Measurements from ENCODE around the gene TPRX2.

TPRX2 gene

DNA sequence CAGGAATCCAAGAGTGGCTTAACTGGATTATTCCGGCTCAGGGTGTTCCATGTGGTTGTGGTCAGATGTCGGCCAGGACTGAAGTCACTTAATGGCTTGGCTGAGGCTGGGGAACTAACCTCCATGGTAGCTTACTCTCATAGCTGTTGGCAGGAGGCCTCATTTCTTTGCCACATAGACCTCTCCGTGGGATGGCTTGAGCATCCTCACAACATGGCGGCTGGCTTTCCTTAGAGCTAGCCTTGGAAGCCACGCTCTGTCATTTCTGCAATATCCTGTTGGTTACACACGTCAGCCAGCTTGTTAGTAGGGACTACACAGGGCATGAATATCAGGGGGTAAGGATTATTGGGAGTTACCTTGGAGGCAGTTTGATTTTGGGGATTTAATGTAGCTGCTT lies 32.2 kb upstream of the TPRX2 start:
- Histone ChIP-seq H3K27ac (replicated peaks) (no peak overlapping the region), H3K27me3 (ENCODE audit: insufficient read depth, poor library complexity, severe bottlenecking) (no peaks in the 10 kb centered on the region), H3K4me3 (replicated peaks; ENCODE audit: insufficient read depth, low read length) (no peak overlapping the region)
- DNase-seq (ENCODE audit: low read depth in 1 of 2, low spot score in 1 of 2): no peak
- TF ChIP-seq POLR2AphosphoS5 (IDR thresholded peaks at IDR 0.05; ENCODE audit: low read depth): no peak
- no peak for TF ChIP-seq GABPA (IDR thresholded peaks at IDR 0.05; ENCODE audit: low read depth)
- TF ChIP-seq, protein P1, sequence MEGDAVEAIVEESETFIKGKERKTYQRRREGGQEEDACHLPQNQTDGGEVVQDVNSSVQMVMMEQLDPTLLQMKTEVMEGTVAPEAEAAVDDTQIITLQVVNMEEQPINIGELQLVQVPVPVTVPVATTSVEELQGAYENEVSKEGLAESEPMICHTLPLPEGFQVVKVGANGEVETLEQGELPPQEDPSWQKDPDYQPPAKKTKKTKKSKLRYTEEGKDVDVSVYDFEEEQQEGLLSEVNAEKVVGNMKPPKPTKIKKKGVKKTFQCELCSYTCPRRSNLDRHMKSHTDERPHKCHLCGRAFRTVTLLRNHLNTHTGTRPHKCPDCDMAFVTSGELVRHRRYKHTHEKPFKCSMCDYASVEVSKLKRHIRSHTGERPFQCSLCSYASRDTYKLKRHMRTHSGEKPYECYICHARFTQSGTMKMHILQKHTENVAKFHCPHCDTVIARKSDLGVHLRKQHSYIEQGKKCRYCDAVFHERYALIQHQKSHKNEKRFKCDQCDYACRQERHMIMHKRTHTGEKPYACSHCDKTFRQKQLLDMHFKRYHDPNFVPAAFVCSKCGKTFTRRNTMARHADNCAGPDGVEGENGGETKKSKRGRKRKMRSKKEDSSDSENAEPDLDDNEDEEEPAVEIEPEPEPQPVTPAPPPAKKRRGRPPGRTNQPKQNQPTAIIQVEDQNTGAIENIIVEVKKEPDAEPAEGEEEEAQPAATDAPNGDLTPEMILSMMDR (IDR thresholded peaks at IDR 0.05; ENCODE audit: insufficient read depth, low read length): no peak
- TF ChIP-seq, protein P2, sequence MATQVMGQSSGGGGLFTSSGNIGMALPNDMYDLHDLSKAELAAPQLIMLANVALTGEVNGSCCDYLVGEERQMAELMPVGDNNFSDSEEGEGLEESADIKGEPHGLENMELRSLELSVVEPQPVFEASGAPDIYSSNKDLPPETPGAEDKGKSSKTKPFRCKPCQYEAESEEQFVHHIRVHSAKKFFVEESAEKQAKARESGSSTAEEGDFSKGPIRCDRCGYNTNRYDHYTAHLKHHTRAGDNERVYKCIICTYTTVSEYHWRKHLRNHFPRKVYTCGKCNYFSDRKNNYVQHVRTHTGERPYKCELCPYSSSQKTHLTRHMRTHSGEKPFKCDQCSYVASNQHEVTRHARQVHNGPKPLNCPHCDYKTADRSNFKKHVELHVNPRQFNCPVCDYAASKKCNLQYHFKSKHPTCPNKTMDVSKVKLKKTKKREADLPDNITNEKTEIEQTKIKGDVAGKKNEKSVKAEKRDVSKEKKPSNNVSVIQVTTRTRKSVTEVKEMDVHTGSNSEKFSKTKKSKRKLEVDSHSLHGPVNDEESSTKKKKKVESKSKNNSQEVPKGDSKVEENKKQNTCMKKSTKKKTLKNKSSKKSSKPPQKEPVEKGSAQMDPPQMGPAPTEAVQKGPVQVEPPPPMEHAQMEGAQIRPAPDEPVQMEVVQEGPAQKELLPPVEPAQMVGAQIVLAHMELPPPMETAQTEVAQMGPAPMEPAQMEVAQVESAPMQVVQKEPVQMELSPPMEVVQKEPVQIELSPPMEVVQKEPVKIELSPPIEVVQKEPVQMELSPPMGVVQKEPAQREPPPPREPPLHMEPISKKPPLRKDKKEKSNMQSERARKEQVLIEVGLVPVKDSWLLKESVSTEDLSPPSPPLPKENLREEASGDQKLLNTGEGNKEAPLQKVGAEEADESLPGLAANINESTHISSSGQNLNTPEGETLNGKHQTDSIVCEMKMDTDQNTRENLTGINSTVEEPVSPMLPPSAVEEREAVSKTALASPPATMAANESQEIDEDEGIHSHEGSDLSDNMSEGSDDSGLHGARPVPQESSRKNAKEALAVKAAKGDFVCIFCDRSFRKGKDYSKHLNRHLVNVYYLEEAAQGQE (IDR thresholded peaks at IDR 0.05; ENCODE audit: insufficient replicate concordance, low read depth): no peak
- TF ChIP-seq SPI1 (IDR thresholded peaks at IDR 0.05; ENCODE audit: borderline replicate concordance, low read depth): no peak

DNA sequence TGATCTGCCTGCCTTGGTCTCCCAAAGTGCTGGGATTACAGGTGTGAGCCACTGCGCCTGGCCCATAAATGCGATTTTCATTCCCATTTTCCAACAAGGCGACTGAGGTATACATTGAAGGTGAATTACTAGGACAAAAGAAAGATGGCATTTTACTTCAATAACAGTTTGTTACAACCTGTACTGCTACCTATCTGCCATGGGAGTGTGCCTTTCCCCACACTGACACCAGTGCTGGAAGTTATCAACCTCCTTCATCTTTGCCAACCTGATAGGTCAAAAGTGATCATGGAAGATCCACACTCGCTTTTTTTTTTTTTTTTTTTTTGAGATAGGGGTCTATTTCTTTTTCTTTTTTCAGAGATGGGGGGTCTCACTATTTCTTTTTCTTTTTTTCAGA lies 26.3 kb upstream of the TPRX2 start:
- H3K27ac ChIP-seq (replicated peaks): no peak overlapping the region
- TF ChIP-seq GABPA (IDR thresholded peaks at IDR 0.05; ENCODE audit: low read depth): no peak
- TF ChIP-seq, protein P2 (IDR thresholded peaks at IDR 0.05; ENCODE audit: insufficient replicate concordance, low read depth): no peak
- TF ChIP-seq, protein P1 (IDR thresholded peaks at IDR 0.05; ENCODE audit: insufficient read depth, low read length): no peak
- DNase-seq (ENCODE audit: low read depth in 1 of 2, low spot score in 1 of 2): no peak
- no peaks in the 10 kb centered on the region for H3K27me3 ChIP-seq (ENCODE audit: insufficient read depth, poor library complexity, severe bottlenecking)
- no peak overlapping the region for H3K4me3 ChIP-seq (replicated peaks; ENCODE audit: insufficient read depth, low read length)

DNA sequence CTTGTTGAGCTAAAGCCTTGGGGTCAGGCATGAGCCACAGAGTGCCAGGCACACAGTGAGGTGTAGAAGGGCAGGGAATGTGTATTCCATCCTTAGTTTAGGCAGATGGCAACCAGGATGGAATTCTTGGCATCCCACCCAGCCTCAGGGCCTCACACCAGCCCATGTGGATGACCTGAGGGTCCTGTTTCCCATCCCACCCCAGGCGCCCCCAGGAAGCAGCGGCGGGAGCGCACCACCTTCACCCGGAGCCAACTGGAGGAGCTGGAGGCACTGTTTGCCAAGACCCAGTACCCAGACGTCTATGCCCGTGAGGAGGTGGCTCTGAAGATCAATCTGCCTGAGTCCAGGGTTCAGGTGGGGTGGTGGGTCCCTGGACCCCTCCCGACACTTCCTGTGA lies 23.0 kb upstream of the TPRX2 start:
- no peak for DNase-seq (ENCODE audit: low read depth in 1 of 2, low spot score in 1 of 2)

More for the DNA sequence above, 23.0 kb upstream of the TPRX2 start:
- TF ChIP-seq, protein P1 (IDR thresholded peaks at IDR 0.05; ENCODE audit: insufficient read depth, low read length): no peak
- TF ChIP-seq SPI1 (IDR thresholded peaks at IDR 0.05; ENCODE audit: borderline replicate concordance, low read depth) (no peak), POLR2AphosphoS5 (IDR thresholded peaks at IDR 0.05; ENCODE audit: low read depth) (no peak), GABPA (IDR thresholded peaks at IDR 0.05; ENCODE audit: low read depth) (no peak)
- TF ChIP-seq, protein P2 (IDR thresholded peaks at IDR 0.05; ENCODE audit: insufficient replicate concordance, low read depth): no peak
- Histone ChIP-seq H3K27ac (replicated peaks) (no peak overlapping the region), H3K4me3 (replicated peaks; ENCODE audit: insufficient read depth, low read length) (no peak overlapping the region), H3K27me3 (ENCODE audit: insufficient read depth, poor library complexity, severe bottlenecking) (no peaks in the 10 kb centered on the region)

All from HL-60 (cell line).